GM19438 (cell line): ENCODE results near the gene ZCCHC7.
"Not testable (repeated sequence)": the region's sequence is repeated elsewhere in the genome, so short reads cannot be mapped to it uniquely, and the experiment has no call there.

Experiments
- ATAC-seq: cut with Tn5 transposase; IDR thresholded peaks from one replicate; pipeline ENCODE4 v1.9.1; 2021; ENCODE audit warnings: low read depth; ENCODE audit not compliant: unreplicated experiment

Gene ZCCHC7

GRCh38 chr9:37119360-37119759 lies 1.0 kb upstream of the ZCCHC7 start:
- no peak for ATAC-seq

GRCh38 chr9:37120843-37121335 lies 515 bp downstream of the ZCCHC7 start:
- ATAC-seq = peak; percentile 40

- no peak for ATAC-seq
These were observed 1.5 kb downstream of the ZCCHC7 start for GRCh38 chr9:37121881-37122280.

GRCh38 chr9:37126214-37126788 lies 5.9 kb downstream of the ZCCHC7 start:
- ATAC-seq = no peak

GRCh38 chr9:37127018-37127417 lies 6.6 kb downstream of the ZCCHC7 start:
- ATAC-seq = no peak

GRCh38 chr9:37128051-37128450 lies 7.7 kb downstream of the ZCCHC7 start:
- no peak for ATAC-seq

- no peak for ATAC-seq
These were observed 13.8 kb downstream of the ZCCHC7 start for GRCh38 chr9:37134166-37134565.

- ATAC-seq = no peak
These were observed 20.6 kb downstream of the ZCCHC7 start for GRCh38 chr9:37141015-37141414.

GRCh38 chr9:37144762-37145161 lies 24.4 kb downstream of the ZCCHC7 start:
- ATAC-seq = peak; percentile 40

- no peak for ATAC-seq
These were observed 26.0 kb downstream of the ZCCHC7 start for GRCh38 chr9:37146410-37146809.

- ATAC-seq = no peak
These were observed 27.8 kb downstream of the ZCCHC7 start for GRCh38 chr9:37148181-37148580.

- ATAC-seq = no peak
These were observed 29.4 kb downstream of the ZCCHC7 start for GRCh38 chr9:37149666-37150308.

GRCh38 chr9:37150415-37150814 lies 30.0 kb downstream of the ZCCHC7 start:
- ATAC-seq = no peak

GRCh38 chr9:37151812-37152211 lies 31.4 kb downstream of the ZCCHC7 start:
- ATAC-seq = no peak

GRCh38 chr9:37152365-37152764 lies 32.0 kb downstream of the ZCCHC7 start:
- ATAC-seq = no peak

- ATAC-seq = no peak
These were observed 35.2 kb downstream of the ZCCHC7 start for GRCh38 chr9:37155601-37156000.

- no peak for ATAC-seq
These were observed 35.8 kb downstream of the ZCCHC7 start for GRCh38 chr9:37156205-37156604.

- no peak for ATAC-seq
These were observed 36.5 kb downstream of the ZCCHC7 start for GRCh38 chr9:37156781-37157356.

- no peak for ATAC-seq
These were observed 37.5 kb downstream of the ZCCHC7 start for GRCh38 chr9:37157726-37158377.

- ATAC-seq = no peak
These were observed 42.9 kb downstream of the ZCCHC7 start for GRCh38 chr9:37163299-37163698.

GRCh38 chr9:37164335-37164734 lies 44.0 kb downstream of the ZCCHC7 start:
- not testable (repeated sequence) for ATAC-seq

- no peak for ATAC-seq
These were observed 45.3 kb downstream of the ZCCHC7 start for GRCh38 chr9:37165644-37166043.
